ENCODE data around the gene CHST11. TPM values are rescaled to one million over a fixed set of nuclear protein-coding genes. Genes with fewer than 3 reads are reported as not detected.

CHST11 gene
- total RNA-seq, 4 donors from 2014 or later = 5.7 to 15.7 (median 7.1) TPM

DNA sequence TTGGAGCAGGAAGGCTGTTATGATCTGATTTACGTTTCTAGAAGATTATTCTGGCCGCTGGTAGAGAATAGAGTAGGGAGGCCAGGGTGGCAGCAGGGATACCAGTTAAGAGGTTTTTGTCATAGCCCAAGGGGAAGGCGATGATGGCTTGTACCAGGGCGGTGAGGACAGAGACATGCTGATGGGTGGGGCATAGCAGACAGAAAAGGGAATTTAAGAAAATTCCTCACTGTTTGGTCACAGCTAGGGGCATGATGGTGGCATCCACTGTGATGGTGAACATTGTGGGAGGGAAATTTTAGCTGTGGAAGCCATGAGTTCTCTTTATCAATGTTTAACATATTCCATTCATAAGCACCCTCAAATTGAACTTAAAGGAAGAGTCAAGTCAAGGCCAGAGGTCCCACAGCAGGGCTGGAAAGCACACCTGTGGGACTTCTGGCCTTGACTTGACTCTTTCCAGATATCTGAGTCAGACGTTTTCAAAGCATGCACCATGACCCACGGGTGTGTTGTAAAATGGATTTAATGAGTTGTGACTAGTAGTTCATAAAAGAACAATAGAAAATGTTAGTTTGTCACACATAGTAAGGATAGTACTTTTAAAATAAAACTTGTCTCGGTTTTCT lies 134.6 kb downstream of the CHST11 start:
- Histone ChIP-seq H3K27me3 (no peaks in the 10 kb centered on the region), H3K27ac (replicated peaks in 1 of 4) (no peak overlapping the region)

DNA sequence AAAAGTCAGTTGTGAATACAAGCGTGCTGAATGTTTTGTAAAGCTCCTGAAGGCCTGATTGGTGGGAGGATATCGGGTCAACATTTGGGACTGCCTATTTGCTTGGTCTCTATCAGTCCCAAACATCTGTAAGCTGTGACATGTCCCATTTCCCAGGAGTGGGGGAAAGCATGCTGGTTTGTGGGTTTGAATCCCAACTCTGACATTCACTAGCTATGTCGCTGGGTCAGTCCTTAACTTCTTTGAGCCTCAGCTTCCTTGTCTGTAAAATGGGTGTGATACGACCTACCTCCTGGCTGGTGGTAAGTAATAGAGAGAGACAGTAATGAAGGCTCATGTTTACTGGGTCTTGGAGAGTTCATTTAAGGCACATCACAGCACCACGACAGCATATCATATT lies 136.7 kb downstream of the CHST11 start:
- no peak for DNase-seq (ENCODE audit: extremely low spot score)
- no peak overlapping the region for H3K27ac ChIP-seq (replicated peaks in 1 of 4)
- 98% methylated on average over 5 of the region's 5 CpGs for WGBS
- intact Hi-C loops (cut with DNase I) = no loop called here
- no peaks in the 10 kb centered on the region for H3K36me3 ChIP-seq
- no peak for TF ChIP-seq EP300 (IDR thresholded peaks at IDR 0.05)
- no peak for TF ChIP-seq POLR2A (IDR thresholded peaks at IDR 0.05; ENCODE audit: low read depth)
- no peak for TF ChIP-seq POLR2AphosphoS5 (IDR thresholded peaks at IDR 0.05)
- TF ChIP-seq, protein P1, sequence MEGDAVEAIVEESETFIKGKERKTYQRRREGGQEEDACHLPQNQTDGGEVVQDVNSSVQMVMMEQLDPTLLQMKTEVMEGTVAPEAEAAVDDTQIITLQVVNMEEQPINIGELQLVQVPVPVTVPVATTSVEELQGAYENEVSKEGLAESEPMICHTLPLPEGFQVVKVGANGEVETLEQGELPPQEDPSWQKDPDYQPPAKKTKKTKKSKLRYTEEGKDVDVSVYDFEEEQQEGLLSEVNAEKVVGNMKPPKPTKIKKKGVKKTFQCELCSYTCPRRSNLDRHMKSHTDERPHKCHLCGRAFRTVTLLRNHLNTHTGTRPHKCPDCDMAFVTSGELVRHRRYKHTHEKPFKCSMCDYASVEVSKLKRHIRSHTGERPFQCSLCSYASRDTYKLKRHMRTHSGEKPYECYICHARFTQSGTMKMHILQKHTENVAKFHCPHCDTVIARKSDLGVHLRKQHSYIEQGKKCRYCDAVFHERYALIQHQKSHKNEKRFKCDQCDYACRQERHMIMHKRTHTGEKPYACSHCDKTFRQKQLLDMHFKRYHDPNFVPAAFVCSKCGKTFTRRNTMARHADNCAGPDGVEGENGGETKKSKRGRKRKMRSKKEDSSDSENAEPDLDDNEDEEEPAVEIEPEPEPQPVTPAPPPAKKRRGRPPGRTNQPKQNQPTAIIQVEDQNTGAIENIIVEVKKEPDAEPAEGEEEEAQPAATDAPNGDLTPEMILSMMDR (IDR thresholded peaks at IDR 0.05) = no peak
- H3K4me1 ChIP-seq = peaks cover 0 to 16% (median 4%) of the 10 kb centered on the region in 4 donors
- no peaks in the 10 kb centered on the region for H3K9me3 ChIP-seq
- no peaks in the 10 kb centered on the region for H3K27me3 ChIP-seq
- no peak overlapping the region for H3K4me3 ChIP-seq

More for the DNA sequence above, 134.6 kb downstream of the CHST11 start:
- H3K36me3 ChIP-seq = no peaks in the 10 kb centered on the region
- H3K9me3 ChIP-seq = no peaks in the 10 kb centered on the region
- H3K4me3 ChIP-seq = no peak overlapping the region
- WGBS = 77% methylated on average over 7 of the region's 7 CpGs
- peaks cover 0 to 15% (median 7%) of the 10 kb centered on the region in 4 donors for H3K4me1 ChIP-seq
- no peak for DNase-seq (ENCODE audit: extremely low spot score)
- intact Hi-C loops (cut with DNase I) = no loop called here
- TF ChIP-seq POLR2AphosphoS5 (IDR thresholded peaks at IDR 0.05) = no peak
- TF ChIP-seq, protein P1 (IDR thresholded peaks at IDR 0.05) = no peak
- TF ChIP-seq POLR2A (IDR thresholded peaks at IDR 0.05; ENCODE audit: low read depth) = no peak
- no peak for TF ChIP-seq EP300 (IDR thresholded peaks at IDR 0.05)

GRCh38 chr12:104596134-104596799 lies 139.5 kb downstream of the CHST11 start:
- TF ChIP-seq POLR2A (IDR thresholded peaks at IDR 0.05; ENCODE audit: low read depth) (no peak), POLR2AphosphoS5 (IDR thresholded peaks at IDR 0.05) (peak; percentile 21 to 38)
- Histone ChIP-seq H3K36me3 (no peaks in the 10 kb centered on the region), H3K4me1 (peaks cover 3 to 22% (median 13%) of the 10 kb centered on the region in 4 donors), H3K9me3 (no peaks in the 10 kb centered on the region), H3K4me3 (no peak overlapping the region), H3K27me3 (no peaks in the 10 kb centered on the region), H3K27ac (replicated peaks in 1 of 4) (no peak overlapping the region)
- 66% methylated on average over 12 of the region's 12 CpGs for WGBS
- DNase-seq (ENCODE audit: extremely low spot score) = no peak
- intact Hi-C loops (cut with DNase I) = no loop called here

DNA sequence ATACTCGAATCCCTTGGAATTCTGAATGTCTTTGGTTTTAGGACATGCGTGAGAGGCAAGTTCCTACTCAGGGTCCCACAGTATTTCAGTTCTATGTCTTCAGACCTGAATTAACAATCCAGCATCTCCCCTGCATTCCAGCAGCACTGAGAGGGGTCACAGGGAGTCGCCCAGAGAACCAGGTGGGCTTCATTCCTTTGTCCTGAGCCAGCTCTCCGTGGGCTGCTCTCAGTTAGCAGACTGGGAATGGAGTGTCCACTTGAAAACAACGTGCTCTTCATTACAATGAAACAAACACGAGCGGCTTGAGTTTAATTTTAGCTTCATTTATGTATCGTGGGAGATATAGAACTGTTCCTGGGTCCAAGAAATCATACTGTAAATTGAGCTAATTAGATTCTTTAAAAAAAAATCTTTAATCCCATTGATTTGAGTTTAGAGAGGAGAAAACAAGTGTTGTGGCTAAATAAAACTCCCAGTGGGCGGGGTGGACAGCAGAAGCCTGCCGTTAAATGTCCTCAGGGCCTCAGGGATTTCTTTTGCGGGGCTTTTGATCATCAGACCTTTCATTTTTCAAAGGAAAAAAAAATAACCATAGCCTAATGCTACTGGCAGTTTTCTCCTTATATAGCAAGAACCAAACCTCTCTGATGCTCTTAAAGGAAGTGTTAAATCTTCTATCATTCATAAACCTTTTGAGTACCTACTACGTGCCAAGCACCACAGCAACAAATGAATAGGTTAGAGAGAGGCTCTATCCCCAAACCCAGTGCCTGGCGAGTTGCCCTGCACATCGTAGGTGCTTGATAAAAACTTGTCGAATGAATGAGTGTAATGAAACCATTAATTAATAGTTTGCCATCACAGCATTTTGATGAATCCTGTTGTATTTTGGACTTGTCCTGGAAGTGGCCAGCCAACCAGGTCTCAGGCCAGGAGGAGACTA lies 140.4 kb downstream of the CHST11 start:
- Histone ChIP-seq H3K4me3 (no peak overlapping the region), H3K9me3 (no peaks in the 10 kb centered on the region), H3K27me3 (no peaks in the 10 kb centered on the region), H3K36me3 (no peaks in the 10 kb centered on the region), H3K27ac (replicated peaks in 1 of 4) (no peak overlapping the region), H3K4me1 (peaks cover 3 to 25% (median 13%) of the 10 kb centered on the region in 4 donors)
- DNase-seq (ENCODE audit: extremely low spot score) = no peak
- TF ChIP-seq EP300 (IDR thresholded peaks at IDR 0.05) (no peak), POLR2A (IDR thresholded peaks at IDR 0.05; ENCODE audit: low read depth) (no peak)
- 83% methylated on average over 15 of the region's 15 CpGs for WGBS
- intact Hi-C loops (cut with DNase I) = no loop called here

- H3K27me3 ChIP-seq = no peaks in the 10 kb centered on the region
- H3K27ac ChIP-seq (replicated peaks in 1 of 4) = no peak overlapping the region
- TF ChIP-seq, protein P1 (IDR thresholded peaks at IDR 0.05) = no peak
- no peak for TF ChIP-seq EP300 (IDR thresholded peaks at IDR 0.05)
- TF ChIP-seq POLR2AphosphoS5 (IDR thresholded peaks at IDR 0.05) = no peak
- TF ChIP-seq POLR2A (IDR thresholded peaks at IDR 0.05; ENCODE audit: low read depth) = no peak
- H3K9me3 ChIP-seq = no peaks in the 10 kb centered on the region
- intact Hi-C loops (cut with DNase I) = no loop called here
- no peaks in the 10 kb centered on the region for H3K36me3 ChIP-seq
- H3K4me1 ChIP-seq = peaks cover 7 to 33% (median 15%) of the 10 kb centered on the region in 4 donors
- no peak overlapping the region for H3K4me3 ChIP-seq
- no peak for DNase-seq (ENCODE audit: extremely low spot score)
- WGBS = 76% methylated on average over 13 of the region's 15 CpGs
These were observed 141.9 kb downstream of the CHST11 start for GRCh38 chr12:104598342-104599271.

All from esophagus muscularis mucosa (tissue), 4 donors.